ENCODE measurements around the gene UPK3BL1. TPM values are rescaled to one million over a fixed set of nuclear protein-coding genes. Genes with fewer than 3 reads are reported as not detected.

The UPK3BL1 gene
- total RNA-seq, 1 donor from 2014 or later = 17.9 TPM

Other genes starting within 250 kb of the UPK3BL1 start
- gene PRKRIP1, start 246.4 kb downstream of the UPK3BL1 start, total RNA-seq = 25.3 and 31.5 TPM in 2 replicates
- gene ORAI2, start 209.2 kb downstream of the UPK3BL1 start, total RNA-seq = 47.2 and 56.2 TPM in 2 replicates
- 12.5 and 50.8 TPM in 2 replicates for gene ALKBH4, start 177.9 kb downstream of the UPK3BL1 start, total RNA-seq
- gene LRWD1, start 177.8 kb downstream of the UPK3BL1 start, total RNA-seq = 22.9 and 38.0 TPM in 2 replicates
- 36.2 and 47.6 TPM in 2 replicates for gene POLR2J, start 163.9 kb downstream of the UPK3BL1 start, total RNA-seq
- gene RASA4B, start 125.0 kb downstream of the UPK3BL1 start, total RNA-seq = 7.6 and 7.7 TPM in 2 replicates
- 2.1 and 4.3 TPM in 2 replicates for gene UPK3BL2, start 99.1 kb downstream of the UPK3BL1 start, total RNA-seq
- gene SPDYE2, start 91.6 kb downstream of the UPK3BL1 start, total RNA-seq = not detected in 2 replicates
- gene POLR2J3, start 70.2 kb downstream of the UPK3BL1 start, total RNA-seq = 10.4 and 14.4 TPM in 2 replicates
- gene RASA4, start 26.0 kb downstream of the UPK3BL1 start, total RNA-seq = 11.2 and 14.2 TPM in 2 replicates
- not detected in 2 replicates for gene SPDYE2B, start 7.5 kb upstream of the UPK3BL1 start, total RNA-seq
- gene POLR2J2, start 28.9 kb upstream of the UPK3BL1 start, total RNA-seq = 0.14 and 1.2 TPM in 2 replicates
- gene FAM185A, start 106.2 kb upstream of the UPK3BL1 start, total RNA-seq = 6.2 and 9.6 TPM in 2 replicates

Measured in kidney epithelial cell (primary cell).